Measurements from ENCODE around the gene PAPLN. TPM values are rescaled to one million over a fixed set of nuclear protein-coding genes. Genes with fewer than 3 reads are reported as not detected.

The PAPLN gene
- total RNA-seq, 1 donor from 2014 or later, result 2.7 TPM

DNA sequence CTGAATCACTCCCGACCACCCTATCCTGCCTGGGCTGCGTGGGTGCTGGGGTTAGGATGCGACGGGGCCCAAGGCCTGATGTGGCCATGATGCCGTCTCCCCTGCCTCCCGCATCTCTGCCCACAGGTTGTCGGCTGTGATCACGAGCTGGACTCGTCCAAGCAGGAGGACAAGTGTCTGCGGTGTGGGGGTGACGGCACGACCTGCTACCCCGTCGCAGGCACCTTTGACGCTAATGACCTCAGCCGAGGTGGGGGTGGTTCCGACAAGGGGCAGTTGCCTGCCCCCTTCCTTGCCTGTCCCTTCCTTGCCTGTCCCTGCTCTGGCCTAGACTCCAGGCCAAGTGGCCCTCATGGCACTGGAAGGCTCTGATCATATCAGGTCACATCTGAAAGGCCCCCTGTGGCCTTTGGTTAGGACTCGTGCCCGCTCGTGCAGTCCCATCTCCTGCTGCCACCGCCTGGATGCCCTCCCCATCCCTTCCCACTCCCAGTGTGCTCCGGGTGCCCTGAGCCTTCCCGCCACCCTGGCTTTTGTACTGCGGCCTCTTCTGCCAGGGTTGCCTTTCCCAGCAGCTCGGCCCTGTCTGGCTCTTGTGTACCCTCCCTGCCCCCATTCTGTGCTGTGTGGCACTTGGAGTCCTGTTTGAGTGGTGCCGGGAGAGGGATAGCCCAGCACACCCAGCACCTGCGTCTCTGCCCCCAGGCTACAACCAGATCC lies 13.6 kb downstream of the PAPLN start:
- Mint-ChIP-seq H3K36me3 (ENCODE audit: insufficient read depth) (no peaks in the 10 kb centered on the region), H3K9me3 (ENCODE audit: low read depth) (no peaks in the 10 kb centered on the region), H3K4me3 (ENCODE audit: low read depth) (no peak overlapping the region), H3K4me1 (ENCODE audit: low read depth) (no peaks in the 10 kb centered on the region), H3K27me3 (peaks cover 3% of the 10 kb centered on the region), H3K27ac (no peak overlapping the region)
- TF ChIP-seq, protein P1, sequence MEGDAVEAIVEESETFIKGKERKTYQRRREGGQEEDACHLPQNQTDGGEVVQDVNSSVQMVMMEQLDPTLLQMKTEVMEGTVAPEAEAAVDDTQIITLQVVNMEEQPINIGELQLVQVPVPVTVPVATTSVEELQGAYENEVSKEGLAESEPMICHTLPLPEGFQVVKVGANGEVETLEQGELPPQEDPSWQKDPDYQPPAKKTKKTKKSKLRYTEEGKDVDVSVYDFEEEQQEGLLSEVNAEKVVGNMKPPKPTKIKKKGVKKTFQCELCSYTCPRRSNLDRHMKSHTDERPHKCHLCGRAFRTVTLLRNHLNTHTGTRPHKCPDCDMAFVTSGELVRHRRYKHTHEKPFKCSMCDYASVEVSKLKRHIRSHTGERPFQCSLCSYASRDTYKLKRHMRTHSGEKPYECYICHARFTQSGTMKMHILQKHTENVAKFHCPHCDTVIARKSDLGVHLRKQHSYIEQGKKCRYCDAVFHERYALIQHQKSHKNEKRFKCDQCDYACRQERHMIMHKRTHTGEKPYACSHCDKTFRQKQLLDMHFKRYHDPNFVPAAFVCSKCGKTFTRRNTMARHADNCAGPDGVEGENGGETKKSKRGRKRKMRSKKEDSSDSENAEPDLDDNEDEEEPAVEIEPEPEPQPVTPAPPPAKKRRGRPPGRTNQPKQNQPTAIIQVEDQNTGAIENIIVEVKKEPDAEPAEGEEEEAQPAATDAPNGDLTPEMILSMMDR (IDR thresholded peaks at IDR 0.05; ENCODE audit: unreplicated experiment), result no peak
- no peak for DNase-seq (ENCODE audit: low spot score, unreplicated experiment)

DNA sequence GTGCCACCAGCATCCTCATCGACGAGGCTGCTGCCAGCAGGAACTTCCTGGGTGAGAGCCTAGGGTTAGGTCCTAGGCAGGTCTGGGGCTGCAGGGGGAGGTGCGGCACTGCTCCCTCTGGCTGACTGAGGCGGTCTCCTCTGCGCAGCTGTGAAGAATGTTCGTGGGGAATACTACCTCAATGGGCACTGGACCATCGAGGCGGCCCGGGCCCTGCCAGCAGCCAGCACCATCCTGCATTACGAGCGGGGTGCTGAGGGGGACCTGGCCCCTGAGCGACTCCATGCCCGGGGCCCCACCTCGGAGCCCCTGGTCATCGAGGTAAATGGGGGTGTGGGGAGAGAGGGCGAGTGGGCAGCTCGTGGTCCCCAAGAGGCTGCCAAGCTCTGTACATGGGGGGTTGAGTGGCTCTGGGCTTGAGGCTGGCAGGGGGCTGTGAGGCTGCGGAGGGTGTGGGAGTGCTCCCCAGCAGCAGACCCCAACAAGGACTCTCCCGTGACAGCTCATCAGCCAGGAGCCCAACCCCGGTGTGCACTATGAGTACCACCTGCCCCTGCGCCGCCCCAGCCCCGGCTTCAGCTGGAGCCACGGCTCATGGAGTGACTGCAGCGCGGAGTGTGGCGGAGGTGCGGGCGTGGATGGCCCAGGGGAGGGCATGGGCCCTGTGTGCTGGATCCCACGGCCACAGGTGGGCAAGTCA lies 14.4 kb downstream of the PAPLN start:
- H3K9me3 Mint-ChIP-seq (ENCODE audit: low read depth), result no peaks in the 10 kb centered on the region
- H3K4me3 Mint-ChIP-seq (ENCODE audit: low read depth), result no peak overlapping the region
- TF ChIP-seq, protein P1 (IDR thresholded peaks at IDR 0.05; ENCODE audit: unreplicated experiment), result no peak

DNA sequence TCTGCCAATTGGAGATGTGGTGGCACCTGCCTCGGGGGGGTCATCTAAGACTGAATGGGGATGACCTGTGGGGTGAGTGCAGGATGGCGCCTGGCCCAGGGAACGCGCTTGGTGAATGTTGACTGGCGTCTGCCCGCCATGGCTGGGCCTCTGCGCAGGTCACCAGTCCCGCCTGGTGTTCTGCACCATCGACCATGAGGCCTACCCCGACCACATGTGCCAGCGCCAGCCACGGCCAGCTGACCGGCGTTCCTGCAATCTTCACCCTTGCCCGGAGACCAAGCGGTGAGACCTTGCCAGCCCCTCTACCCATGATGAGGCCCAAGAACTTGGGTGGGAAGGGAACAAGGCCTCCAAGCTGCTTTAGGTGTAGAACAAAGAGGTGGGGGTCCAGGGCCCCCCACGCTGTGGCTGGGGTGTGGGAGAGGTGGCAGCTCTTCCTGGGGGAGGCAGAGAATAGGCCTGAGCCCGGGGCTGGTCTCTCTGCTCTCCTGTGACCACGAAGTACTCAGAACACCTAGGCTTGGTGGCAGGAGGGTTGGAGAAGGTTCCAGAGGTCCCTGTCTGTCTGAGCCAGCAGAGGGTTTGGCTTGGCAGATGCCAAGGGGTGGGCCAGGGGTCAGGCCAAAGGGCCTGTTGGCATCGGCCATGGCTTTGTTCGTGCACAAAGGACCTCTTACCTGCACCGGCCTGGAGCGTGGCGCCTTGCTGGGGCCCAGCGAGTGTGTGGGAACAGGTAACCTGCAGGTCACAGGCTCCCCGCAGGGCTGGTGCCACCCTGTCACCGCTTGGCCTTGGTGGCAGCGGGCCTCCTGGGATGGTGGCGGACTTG lies 15.4 kb downstream of the PAPLN start:
- no peak overlapping the region for H3K4me3 Mint-ChIP-seq (ENCODE audit: low read depth)
- peaks cover 3% of the 10 kb centered on the region for H3K27me3 Mint-ChIP-seq
- TF ChIP-seq, protein P1 (IDR thresholded peaks at IDR 0.05; ENCODE audit: unreplicated experiment), result no peak
- H3K36me3 Mint-ChIP-seq (ENCODE audit: insufficient read depth), result no peaks in the 10 kb centered on the region
- no peaks in the 10 kb centered on the region for H3K4me1 Mint-ChIP-seq (ENCODE audit: low read depth)
- no peak for DNase-seq (ENCODE audit: low spot score, unreplicated experiment)
- no peaks in the 10 kb centered on the region for H3K9me3 Mint-ChIP-seq (ENCODE audit: low read depth)
- no peak overlapping the region for H3K27ac Mint-ChIP-seq

More for the DNA sequence above, 14.4 kb downstream of the PAPLN start:
- no peak for DNase-seq (ENCODE audit: low spot score, unreplicated experiment)
- peaks cover 3% of the 10 kb centered on the region for H3K27me3 Mint-ChIP-seq
- no peak overlapping the region for H3K27ac Mint-ChIP-seq
- H3K36me3 Mint-ChIP-seq (ENCODE audit: insufficient read depth), result no peaks in the 10 kb centered on the region
- H3K4me1 Mint-ChIP-seq (ENCODE audit: low read depth), result no peaks in the 10 kb centered on the region

DNA sequence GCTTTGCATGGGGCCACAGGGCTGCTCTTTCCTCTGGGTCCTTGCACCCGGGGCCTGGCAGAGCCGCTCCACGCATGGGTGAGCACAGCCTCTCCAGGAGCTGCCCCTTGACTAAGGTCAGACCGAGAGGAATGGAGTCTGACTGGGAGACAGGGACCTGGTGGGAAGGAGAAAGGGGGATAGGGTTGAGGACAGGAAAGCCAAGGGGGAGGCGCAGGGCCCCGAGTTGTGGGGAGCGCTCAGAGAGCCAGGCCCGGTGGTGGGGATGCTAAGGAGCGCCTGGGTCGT lies 16.0 kb downstream of the PAPLN start:
- TF ChIP-seq, protein P1 (IDR thresholded peaks at IDR 0.05; ENCODE audit: unreplicated experiment), result no peak
- H3K27ac Mint-ChIP-seq, result no peak overlapping the region

DNA sequence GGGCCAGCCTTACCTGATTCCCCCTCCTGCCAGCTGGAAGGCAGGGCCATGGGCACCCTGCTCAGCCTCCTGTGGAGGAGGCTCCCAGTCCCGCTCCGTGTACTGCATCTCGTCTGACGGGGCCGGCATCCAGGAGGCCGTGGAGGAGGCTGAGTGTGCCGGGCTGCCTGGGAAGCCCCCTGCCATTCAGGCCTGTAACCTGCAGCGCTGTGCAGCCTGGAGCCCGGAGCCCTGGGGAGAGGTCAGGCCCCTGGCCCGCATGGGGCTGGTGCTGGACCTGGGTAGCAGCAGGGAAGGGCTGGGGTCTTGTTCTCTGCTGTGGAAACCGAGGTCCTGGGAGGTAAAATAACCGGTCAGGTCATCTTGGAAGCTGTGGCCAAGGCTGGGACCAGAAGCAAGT lies 16.4 kb downstream of the PAPLN start:
- no peak overlapping the region for H3K4me3 Mint-ChIP-seq (ENCODE audit: low read depth)
- H3K4me1 Mint-ChIP-seq (ENCODE audit: low read depth), result no peaks in the 10 kb centered on the region
- no peaks in the 10 kb centered on the region for H3K9me3 Mint-ChIP-seq (ENCODE audit: low read depth)
- H3K27ac Mint-ChIP-seq, result no peak overlapping the region
- DNase-seq (ENCODE audit: low spot score, unreplicated experiment), result no peak
- TF ChIP-seq, protein P1 (IDR thresholded peaks at IDR 0.05; ENCODE audit: unreplicated experiment), result no peak
- H3K27me3 Mint-ChIP-seq, result peaks cover 3% of the 10 kb centered on the region
- H3K36me3 Mint-ChIP-seq (ENCODE audit: insufficient read depth), result no peaks in the 10 kb centered on the region

More for the DNA sequence above, 16.0 kb downstream of the PAPLN start:
- no peaks in the 10 kb centered on the region for H3K36me3 Mint-ChIP-seq (ENCODE audit: insufficient read depth)
- no peaks in the 10 kb centered on the region for H3K9me3 Mint-ChIP-seq (ENCODE audit: low read depth)
- H3K27me3 Mint-ChIP-seq, result peaks cover 3% of the 10 kb centered on the region
- H3K4me1 Mint-ChIP-seq (ENCODE audit: low read depth), result no peaks in the 10 kb centered on the region
- DNase-seq (ENCODE audit: low spot score, unreplicated experiment), result no peak
- H3K4me3 Mint-ChIP-seq (ENCODE audit: low read depth), result no peak overlapping the region
